Gastroesophageal sphincter (tissue), 4 donors: ENCODE results near the gene SYT15. TPM values are rescaled to one million over a fixed set of nuclear protein-coding genes. Genes with fewer than 3 reads are reported as not detected.
"Not testable (repeated sequence)": the region's sequence is repeated elsewhere in the genome, so short reads cannot be mapped to it uniquely, and the experiment has no call there.

ENCODE experiments used
- ATAC-seq: fragments of 150-250 bp; one replicate; pipeline ENCODE4 v1.9.1; 2016; ENCODE audit warnings: mild to moderate bottlenecking, moderate library complexity
- H3K27ac ChIP-seq, 4 donors: fragments of 200-600 bp; sonication (generic) in 3 of 4; 1 replicate in 3 of 4; 2 replicates in 1 of 4; pipeline ENCODE4 v1.5.1; 2016 to 2019
- H3K27me3 ChIP-seq: fragments of 200-600 bp; sonication (generic); one replicate; pipeline ENCODE4 v1.5.1; 2019
- H3K36me3 ChIP-seq, 2 donors: fragments of 200-600 bp; sonication (generic); one replicate each; pipeline ENCODE4 v1.5.1; 2019; ENCODE audit warnings: control low read depth in 1 of 2
- H3K4me1 ChIP-seq, 3 donors: fragments of 200-600 bp; sonication (generic); 1 replicate in 2 of 3; 2 replicates in 1 of 3; pipeline ENCODE4 v1.5.1; 2016 to 2019; ENCODE audit warnings: control low read depth in 2 of 3
- H3K4me3 ChIP-seq, 2 donors: fragments of 200-600 bp; sonication (generic); one replicate each; pipeline ENCODE4 v1.5.1; 2019; ENCODE audit warnings: mild to moderate bottlenecking in 1 of 2, moderate library complexity in 1 of 2
- H3K9me3 ChIP-seq, 3 donors: fragments of 200-600 bp; sonication (generic); one replicate each; pipeline ENCODE4 v1.5.1; 2017 to 2019; ENCODE audit warnings: control low read depth in 2 of 3
- WGBS, 2 donors: methylation state at CpG; one replicate each; pipeline ENCODE4 v1.1.5; 2018; ENCODE audit warnings: low coverage in 1 of 2; 5-methylcytosine and 5-hydroxymethylcytosine counted together
- total RNA-seq, 4 donors: library from RNA; depleted of rRNA; stranded (reverse); fragments of >200 nt; gene quantifications; one replicate each; pipeline ENCODE4 v1.1.0, GENCODE V29; 2016
- TF ChIP-seq, protein P1 (sequence below), 4 experiments: fragments of 200-600 bp in 2 of 4; fragments of 450-650 bp in 2 of 4; sonication (generic) in 1 of 4; IDR thresholded peaks; one replicate each; pipeline ENCODE4 v1.5.1; 2017 to 2019; ENCODE audit warnings: antibody characterized with exemption in 4 of 4, mild to moderate bottlenecking in 2 of 4, moderate library complexity in 2 of 4

SYT15 gene
- total RNA-seq, 4 donors from 2014 or later = 1.9 to 11.2 (median 7.4) TPM

DNA sequence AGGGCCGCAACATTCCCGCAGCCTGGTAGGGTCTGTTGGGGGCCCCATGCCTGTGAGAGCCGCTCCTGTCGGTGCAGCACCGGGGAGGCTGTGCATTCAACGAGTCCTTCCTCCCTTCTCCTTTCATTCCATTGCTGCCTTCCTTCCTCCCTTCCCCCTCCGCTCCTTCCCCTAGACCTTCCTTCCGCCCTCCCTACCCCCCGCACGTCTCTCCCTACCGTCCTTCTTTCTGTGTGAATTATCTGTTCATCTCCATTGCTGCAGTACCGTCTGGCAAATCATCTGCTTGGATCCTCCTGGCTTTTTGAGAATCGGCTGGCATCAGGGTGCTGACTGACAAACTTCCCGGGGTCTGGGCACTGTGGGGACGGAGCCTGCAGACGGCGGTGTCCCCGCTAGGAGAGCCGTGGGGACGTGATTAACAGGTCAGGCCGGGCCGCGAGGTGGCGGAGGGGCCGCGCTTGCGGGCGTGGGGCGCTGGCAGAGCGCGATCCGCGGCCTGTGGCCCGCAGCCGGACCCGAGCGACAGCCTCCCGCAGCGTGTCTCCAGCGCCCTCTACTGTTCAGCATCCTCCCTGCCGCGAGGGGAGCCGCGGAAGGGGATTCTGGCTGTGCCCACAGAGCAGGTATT lies 18.8 kb downstream of the SYT15 start:
- not testable (repeated sequence) for H3K27me3 ChIP-seq, H3K4me1 ChIP-seq, H3K36me3 ChIP-seq, H3K9me3 ChIP-seq
- Histone ChIP-seq H3K27ac (peak overlapping the region; percentile 67 to 78 (median 69)), H3K4me3 (peak overlapping the region; percentile 50 to 75)
- TF ChIP-seq, protein P1, sequence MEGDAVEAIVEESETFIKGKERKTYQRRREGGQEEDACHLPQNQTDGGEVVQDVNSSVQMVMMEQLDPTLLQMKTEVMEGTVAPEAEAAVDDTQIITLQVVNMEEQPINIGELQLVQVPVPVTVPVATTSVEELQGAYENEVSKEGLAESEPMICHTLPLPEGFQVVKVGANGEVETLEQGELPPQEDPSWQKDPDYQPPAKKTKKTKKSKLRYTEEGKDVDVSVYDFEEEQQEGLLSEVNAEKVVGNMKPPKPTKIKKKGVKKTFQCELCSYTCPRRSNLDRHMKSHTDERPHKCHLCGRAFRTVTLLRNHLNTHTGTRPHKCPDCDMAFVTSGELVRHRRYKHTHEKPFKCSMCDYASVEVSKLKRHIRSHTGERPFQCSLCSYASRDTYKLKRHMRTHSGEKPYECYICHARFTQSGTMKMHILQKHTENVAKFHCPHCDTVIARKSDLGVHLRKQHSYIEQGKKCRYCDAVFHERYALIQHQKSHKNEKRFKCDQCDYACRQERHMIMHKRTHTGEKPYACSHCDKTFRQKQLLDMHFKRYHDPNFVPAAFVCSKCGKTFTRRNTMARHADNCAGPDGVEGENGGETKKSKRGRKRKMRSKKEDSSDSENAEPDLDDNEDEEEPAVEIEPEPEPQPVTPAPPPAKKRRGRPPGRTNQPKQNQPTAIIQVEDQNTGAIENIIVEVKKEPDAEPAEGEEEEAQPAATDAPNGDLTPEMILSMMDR (IDR thresholded peaks at IDR 0.05) = peak in 1 of 4 experiments; percentile 27
- 0% methylated on average over 4 of the region's 44 CpGs; no CpG with 5 or more reads in 1 of the 2 donors for WGBS, 2 donors
- ATAC-seq = peak; percentile 86

DNA sequence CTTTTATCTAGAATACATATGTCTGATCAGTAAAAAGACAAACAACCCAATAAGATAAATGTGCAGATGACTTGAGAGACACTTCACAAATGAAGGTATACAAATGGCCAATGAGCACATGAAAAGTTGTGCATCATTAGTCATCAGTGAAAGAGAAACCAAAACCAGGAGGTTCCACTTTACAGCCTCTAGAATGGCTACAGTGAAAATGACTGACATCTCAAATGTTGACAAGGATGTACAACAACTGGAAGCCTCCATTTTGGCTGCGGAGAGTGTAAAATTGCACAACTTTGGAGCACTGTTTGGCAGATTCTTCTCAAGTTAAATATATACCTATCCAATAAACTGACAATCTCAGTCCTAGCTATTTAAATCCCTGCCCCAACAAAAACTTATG lies 21.6 kb downstream of the SYT15 start:
- ATAC-seq, H3K27me3 ChIP-seq, H3K4me3 ChIP-seq, H3K4me1 ChIP-seq, H3K9me3 ChIP-seq, H3K27ac ChIP-seq, H3K36me3 ChIP-seq: not testable (repeated sequence)
- no CpG with 5 or more reads among the region's 1 CpG for WGBS, 2 donors

DNA sequence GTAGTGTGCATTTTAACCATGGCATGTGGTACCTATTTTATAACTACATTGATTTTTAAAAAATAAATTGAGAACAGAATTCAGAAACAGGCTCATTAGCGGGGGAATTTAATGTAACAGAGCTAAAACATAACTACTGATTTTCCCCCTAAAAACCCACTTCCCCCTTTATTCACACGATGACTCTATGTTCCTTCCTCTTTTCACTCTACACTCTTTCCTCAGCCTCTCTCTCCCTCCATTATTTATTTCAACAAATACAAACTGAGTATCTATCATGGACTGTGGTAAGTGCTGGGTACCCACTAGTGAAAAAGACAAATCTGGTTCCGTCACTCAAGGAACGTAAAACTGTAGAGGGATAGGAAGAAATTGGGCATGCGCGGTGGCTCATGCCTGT lies 36.6 kb downstream of the SYT15 start:
- H3K27me3 ChIP-seq, ATAC-seq, H3K4me1 ChIP-seq, H3K27ac ChIP-seq, H3K9me3 ChIP-seq, H3K36me3 ChIP-seq, H3K4me3 ChIP-seq: not testable (repeated sequence)
- WGBS, 2 donors = no CpG with 5 or more reads among the region's 6 CpGs

DNA sequence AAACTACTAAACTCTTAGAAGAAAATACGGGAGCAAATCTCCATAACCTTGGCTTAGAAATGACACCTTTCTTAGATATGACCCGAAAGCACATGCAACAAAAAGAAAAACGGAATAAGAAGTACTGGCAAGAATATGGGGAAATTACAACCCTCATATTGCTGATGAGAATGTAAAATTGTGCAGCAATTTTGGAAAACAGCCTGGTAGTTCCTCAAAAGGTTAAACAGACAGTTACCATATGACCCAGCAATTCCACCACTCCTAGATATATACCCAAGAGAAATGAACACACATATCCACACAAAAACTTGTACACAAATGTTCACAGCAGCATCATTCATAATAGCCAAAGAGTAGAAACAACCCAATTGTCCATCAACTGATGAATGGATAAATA lies 37.3 kb downstream of the SYT15 start:
- ATAC-seq, H3K9me3 ChIP-seq, H3K27me3 ChIP-seq, H3K4me3 ChIP-seq, H3K36me3 ChIP-seq, H3K4me1 ChIP-seq, H3K27ac ChIP-seq: not testable (repeated sequence)
- no CpG with 5 or more reads among the region's 3 CpGs for WGBS, 2 donors

- not testable (repeated sequence) for ATAC-seq, H3K27me3 ChIP-seq, H3K4me1 ChIP-seq, H3K36me3 ChIP-seq, H3K9me3 ChIP-seq, H3K4me3 ChIP-seq, H3K27ac ChIP-seq
- 79 to 84% methylated on average over 2 to 3 of the region's 4 CpGs for WGBS, 2 donors
Measured at GRCh38 chr10:46617134-46617533, 38.2 kb downstream of the SYT15 start.

- not testable (repeated sequence) for H3K9me3 ChIP-seq, H3K36me3 ChIP-seq, H3K4me1 ChIP-seq, H3K27ac ChIP-seq, ATAC-seq, H3K4me3 ChIP-seq, H3K27me3 ChIP-seq
- 75% methylated on average over 3 of the region's 3 CpGs; no CpG with 5 or more reads in 1 of the 2 donors for WGBS, 2 donors
Measured at GRCh38 chr10:46617913-46618312, 39.0 kb downstream of the SYT15 start.

- not testable (repeated sequence) for H3K27ac ChIP-seq, ATAC-seq, H3K27me3 ChIP-seq, H3K9me3 ChIP-seq, H3K4me1 ChIP-seq, H3K4me3 ChIP-seq, H3K36me3 ChIP-seq
- no CpG with 5 or more reads among the region's 8 CpGs for WGBS, 2 donors
Measured at GRCh38 chr10:46623899-46624654, 45.1 kb downstream of the SYT15 start.

- H3K4me1 ChIP-seq, H3K4me3 ChIP-seq, H3K9me3 ChIP-seq, H3K27me3 ChIP-seq, ATAC-seq, H3K36me3 ChIP-seq, H3K27ac ChIP-seq: not testable (repeated sequence)
- no CpG with 5 or more reads among the region's 1 CpG for WGBS, 2 donors
Measured at GRCh38 chr10:46629805-46630204, 50.9 kb downstream of the SYT15 start.

GRCh38 chr10:46630816-46631215 lies 51.9 kb downstream of the SYT15 start:
- not testable (repeated sequence) for H3K4me3 ChIP-seq, H3K27ac ChIP-seq, H3K9me3 ChIP-seq, H3K4me1 ChIP-seq, H3K36me3 ChIP-seq, H3K27me3 ChIP-seq, ATAC-seq
- WGBS, 2 donors = no CpG with 5 or more reads among the region's 3 CpGs

GRCh38 chr10:46631683-46632082 lies 52.8 kb downstream of the SYT15 start:
- not testable (repeated sequence) for ATAC-seq

GRCh38 chr10:46634698-46635097 lies 55.8 kb downstream of the SYT15 start:
- not testable (repeated sequence) for H3K9me3 ChIP-seq, ATAC-seq, H3K27me3 ChIP-seq, H3K36me3 ChIP-seq, H3K4me1 ChIP-seq
- peak overlapping the region; percentile 19 to 33 for H3K4me3 ChIP-seq
- peak overlapping the region in 2 of 4 donors; percentile 35 to 47 for H3K27ac ChIP-seq
- 10 to 37% methylated on average over 4 to 5 of the region's 5 CpGs for WGBS, 2 donors

More at GRCh38 chr10:46631683-46632082, 52.8 kb downstream of the SYT15 start:
- not testable (repeated sequence) for H3K9me3 ChIP-seq, H3K4me3 ChIP-seq, H3K36me3 ChIP-seq, H3K27ac ChIP-seq, H3K4me1 ChIP-seq, H3K27me3 ChIP-seq
- WGBS, 2 donors = no CpG with 5 or more reads among the region's 3 CpGs

DNA sequence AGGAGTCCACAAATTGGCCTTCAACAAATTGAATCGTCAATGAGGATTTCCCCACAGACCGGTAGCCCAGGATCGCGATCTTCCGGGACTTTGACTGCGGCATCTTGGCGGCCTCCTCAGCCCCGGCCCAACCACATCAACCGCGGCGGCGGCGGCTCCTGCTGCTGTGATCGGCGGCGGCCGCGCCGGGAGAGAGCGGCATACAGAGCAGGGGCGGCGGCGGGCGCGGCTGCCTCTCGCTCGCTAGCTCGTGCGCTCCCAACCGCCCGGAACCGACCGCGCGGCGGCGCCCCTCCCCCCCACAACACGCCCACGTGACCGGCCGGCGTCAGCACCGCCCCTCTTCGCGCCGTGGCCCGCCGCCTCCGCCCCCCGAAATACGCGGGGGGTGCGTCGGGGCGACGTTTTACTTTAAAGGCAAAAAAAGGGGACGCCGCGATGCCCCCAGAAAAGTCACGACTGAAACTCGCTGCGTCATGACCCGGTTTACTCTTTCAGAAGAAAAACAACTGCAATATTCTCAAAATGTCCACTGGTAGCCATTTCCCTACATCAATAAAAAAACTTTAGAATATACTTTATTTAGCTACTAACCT lies 56.5 kb downstream of the SYT15 start:
- H3K4me1 ChIP-seq, H3K27me3 ChIP-seq, H3K9me3 ChIP-seq, H3K36me3 ChIP-seq: not testable (repeated sequence)
- peak overlapping the region; percentile 50 to 75 (median 68) for H3K27ac ChIP-seq
- peak; percentile 90 for ATAC-seq
- WGBS, 2 donors = no CpG with 5 or more reads among the region's 63 CpGs
- peak overlapping the region; percentile 46 to 63 for H3K4me3 ChIP-seq
